Measurements from ENCODE around the gene CCDC182. TPM values are rescaled to one million over a fixed set of nuclear protein-coding genes. Genes with fewer than 3 reads are reported as not detected.

Gene CCDC182
- total RNA-seq, 4 donors from 2014 or later: not detected

DNA sequence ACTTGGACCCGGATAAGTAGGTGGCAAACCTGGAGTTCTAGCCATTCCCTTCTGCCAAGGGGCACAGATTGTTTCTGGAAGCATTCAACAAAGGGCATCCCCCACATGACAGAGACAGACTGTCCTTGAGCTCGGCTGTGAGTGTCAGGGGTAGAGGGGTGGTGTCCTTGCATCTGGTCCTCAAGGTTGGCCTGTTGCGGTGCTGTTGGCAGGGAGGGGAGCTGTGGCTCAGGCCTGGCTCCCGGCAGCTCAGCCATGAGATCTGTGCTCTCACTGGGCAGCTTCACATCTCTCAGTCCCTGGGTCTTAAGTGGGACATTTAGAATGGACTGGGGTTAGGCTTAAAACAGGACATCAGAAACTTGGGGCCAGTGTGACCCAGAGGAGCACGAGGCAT is 20.4 kb downstream of the CCDC182 start:
- intact Hi-C loops (cut with DNase I): no loop called here
- TF ChIP-seq, protein P1, sequence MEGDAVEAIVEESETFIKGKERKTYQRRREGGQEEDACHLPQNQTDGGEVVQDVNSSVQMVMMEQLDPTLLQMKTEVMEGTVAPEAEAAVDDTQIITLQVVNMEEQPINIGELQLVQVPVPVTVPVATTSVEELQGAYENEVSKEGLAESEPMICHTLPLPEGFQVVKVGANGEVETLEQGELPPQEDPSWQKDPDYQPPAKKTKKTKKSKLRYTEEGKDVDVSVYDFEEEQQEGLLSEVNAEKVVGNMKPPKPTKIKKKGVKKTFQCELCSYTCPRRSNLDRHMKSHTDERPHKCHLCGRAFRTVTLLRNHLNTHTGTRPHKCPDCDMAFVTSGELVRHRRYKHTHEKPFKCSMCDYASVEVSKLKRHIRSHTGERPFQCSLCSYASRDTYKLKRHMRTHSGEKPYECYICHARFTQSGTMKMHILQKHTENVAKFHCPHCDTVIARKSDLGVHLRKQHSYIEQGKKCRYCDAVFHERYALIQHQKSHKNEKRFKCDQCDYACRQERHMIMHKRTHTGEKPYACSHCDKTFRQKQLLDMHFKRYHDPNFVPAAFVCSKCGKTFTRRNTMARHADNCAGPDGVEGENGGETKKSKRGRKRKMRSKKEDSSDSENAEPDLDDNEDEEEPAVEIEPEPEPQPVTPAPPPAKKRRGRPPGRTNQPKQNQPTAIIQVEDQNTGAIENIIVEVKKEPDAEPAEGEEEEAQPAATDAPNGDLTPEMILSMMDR (IDR thresholded peaks at IDR 0.05): no peak
- no peak for TF ChIP-seq POLR2A (IDR thresholded peaks at IDR 0.05)
- H3K27ac ChIP-seq: no peak overlapping the region
- H3K9me3 ChIP-seq: no peaks in the 10 kb centered on the region
- H3K36me3 ChIP-seq: no peaks in the 10 kb centered on the region
- H3K4me1 ChIP-seq: no peaks in the 10 kb centered on the region
- 94 to 95% methylated on average over 4 to 5 of the region's 5 CpGs for WGBS, 2 donors
- no peak for DNase-seq
- no peak overlapping the region for H3K4me3 ChIP-seq (replicated peaks in 1 of 3)
- H3K27me3 ChIP-seq: no peaks in the 10 kb centered on the region

DNA sequence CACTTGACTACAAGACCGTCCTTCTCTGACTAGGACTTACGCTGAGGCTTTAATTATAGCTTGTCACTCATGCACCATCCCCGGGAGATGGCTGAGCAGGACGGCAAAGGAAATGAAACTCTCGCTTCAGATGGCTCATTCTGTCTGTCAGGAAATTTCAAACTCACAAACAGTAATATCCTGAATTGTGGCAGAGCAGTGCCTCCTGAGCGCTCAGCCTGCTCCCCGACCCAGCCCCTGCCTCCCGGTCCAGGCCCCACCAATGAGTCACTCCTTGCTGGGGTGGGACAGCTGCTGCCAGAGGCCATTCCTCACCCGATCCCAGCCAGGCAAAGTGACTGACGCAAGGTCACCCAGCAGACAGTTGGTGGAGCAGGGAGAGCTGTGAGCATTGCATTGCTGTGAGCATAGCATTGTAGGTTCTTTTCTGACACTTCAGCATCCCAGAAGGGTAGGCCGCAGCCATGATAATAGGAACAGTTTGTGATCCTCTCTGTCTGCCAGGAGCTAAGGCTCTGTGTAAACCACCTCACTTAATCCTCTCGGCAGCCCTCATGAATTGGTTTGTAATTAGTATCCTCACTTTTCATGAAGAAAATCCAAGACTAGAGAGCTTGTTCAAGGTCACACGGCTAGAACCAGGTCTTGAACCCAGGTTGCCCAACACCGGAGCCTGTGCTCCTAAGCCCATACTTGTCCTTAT is 20.9 kb downstream of the CCDC182 start:
- Histone ChIP-seq H3K36me3 (no peaks in the 10 kb centered on the region), H3K9me3 (no peaks in the 10 kb centered on the region), H3K27ac (no peak overlapping the region), H3K27me3 (no peaks in the 10 kb centered on the region), H3K4me3 (replicated peaks in 1 of 3) (no peak overlapping the region), H3K4me1 (no peaks in the 10 kb centered on the region)
- no peak for DNase-seq
- no peak for TF ChIP-seq POLR2A (IDR thresholded peaks at IDR 0.05)
- TF ChIP-seq, protein P1 (IDR thresholded peaks at IDR 0.05): no peak
- intact Hi-C loops (cut with DNase I): no loop called here
- 87 to 88% methylated on average over 11 to 14 of the region's 14 CpGs for WGBS, 2 donors

- H3K9me3 ChIP-seq: no peaks in the 10 kb centered on the region
- H3K27me3 ChIP-seq: no peaks in the 10 kb centered on the region
- 84 to 85% methylated on average over 9 to 13 of the region's 13 CpGs for WGBS, 2 donors
- intact Hi-C loops (cut with DNase I): no loop called here
- TF ChIP-seq, protein P1 (IDR thresholded peaks at IDR 0.05): no peak
- TF ChIP-seq POLR2A (IDR thresholded peaks at IDR 0.05): no peak
- no peak for DNase-seq
- no peaks in the 10 kb centered on the region for H3K36me3 ChIP-seq
- no peaks in the 10 kb centered on the region for H3K4me1 ChIP-seq
- H3K4me3 ChIP-seq (replicated peaks in 1 of 3): no peak overlapping the region
- H3K27ac ChIP-seq: no peak overlapping the region
These were observed 21.6 kb downstream of the CCDC182 start for GRCh38 chr17:57723427-57724025.

- Histone ChIP-seq H3K36me3 (no peaks in the 10 kb centered on the region), H3K27me3 (no peaks in the 10 kb centered on the region), H3K4me1 (no peaks in the 10 kb centered on the region), H3K4me3 (replicated peaks in 1 of 3) (no peak overlapping the region), H3K27ac (no peak overlapping the region), H3K9me3 (no peaks in the 10 kb centered on the region)
- no peak for TF ChIP-seq POLR2A (IDR thresholded peaks at IDR 0.05)
- TF ChIP-seq, protein P1 (IDR thresholded peaks at IDR 0.05): no peak
- WGBS, 2 donors: 86 to 87% methylated on average over 7 of the region's 7 CpGs
- no peak for DNase-seq
- intact Hi-C loops (cut with DNase I): no loop called here
These were observed 22.4 kb downstream of the CCDC182 start for GRCh38 chr17:57722704-57723043.

- intact Hi-C loops (cut with DNase I): no loop called here
- Histone ChIP-seq H3K9me3 (no peaks in the 10 kb centered on the region), H3K4me3 (replicated peaks in 1 of 3) (no peak overlapping the region), H3K4me1 (no peaks in the 10 kb centered on the region), H3K27ac (no peak overlapping the region), H3K27me3 (no peaks in the 10 kb centered on the region), H3K36me3 (no peaks in the 10 kb centered on the region)
- DNase-seq: no peak
- TF ChIP-seq, protein P1 (IDR thresholded peaks at IDR 0.05): no peak
- no peak for TF ChIP-seq POLR2A (IDR thresholded peaks at IDR 0.05)
- WGBS, 2 donors: 93 to 98% methylated on average over 3 of the region's 3 CpGs
These were observed 23.0 kb downstream of the CCDC182 start for GRCh38 chr17:57721967-57722703.
